CD4-positive, alpha-beta T cell (primary cell): ENCODE results near the gene ZFP57. TPM values are rescaled to one million over a fixed set of nuclear protein-coding genes. Genes with fewer than 3 reads are reported as not detected.

Experiments
- ATAC-seq: fragments of 200-7000 bp; cut with Tn5 transposase; one replicate; pipeline ENCODE4 v1.10.0; 2022; ENCODE audit warnings: mild to moderate bottlenecking; ENCODE audit not compliant: poor library complexity
- CTCF ChIA-PET: fragments of 350-600 bp; sonication (Branson Sonifier 250); formaldehyde crosslinking; loops from one replicate; lab custom pipeline; 2021; ENCODE audit warnings: antibody characterized with exemption, inconsistent platforms; lab: Charles Lee
- POLR2A ChIA-PET: fragments of 350-600 bp; sonication (Branson Sonifier 250); formaldehyde crosslinking; loops from one replicate; lab custom pipeline; 2021; ENCODE audit warnings: antibody characterized with exemption, inconsistent platforms; lab: Charles Lee
- DNase-seq, 14 experiments: peaks; one replicate each; pipeline ENCODE4 v3.0.0-alpha.2; 2013 to 2020; ENCODE audit warnings: mixed read lengths in 2 of 14
- H3K27ac ChIP-seq, 2 donors: one replicate each; pipeline versions ENCODE4 v1.5.1 to v1.7.0; 2013; ENCODE audit warnings: low read length in 2 of 2, low read depth in 1 of 2, mild to moderate bottlenecking in 1 of 2
- H3K27me3 ChIP-seq, 2 experiments: 1 replicate in 1 of 2; 2 replicates in 1 of 2; pipeline versions ENCODE4 v1.6.1 to v1.7.0; 2013; ENCODE audit warnings: low read length in 2 of 2, control low read depth in 1 of 2, mild to moderate bottlenecking in 1 of 2, moderate library complexity in 1 of 2; ENCODE audit not compliant: insufficient read depth in 2 of 2, control insufficient read depth in 1 of 2
- H3K36me3 ChIP-seq: one replicate; pipeline ENCODE4 v1.6.1; 2013; ENCODE audit warnings: low read length, control low read depth; ENCODE audit not compliant: insufficient read depth
- H3K4me1 ChIP-seq: one replicate; pipeline ENCODE4 v1.6.1; 2013; ENCODE audit warnings: low read length, control low read depth; ENCODE audit not compliant: insufficient read depth
- H3K4me3 ChIP-seq: one replicate; pipeline ENCODE4 v1.5.1; 2013; ENCODE audit warnings: mild to moderate bottlenecking, low read length, moderate library complexity
- H3K9me3 ChIP-seq, 2 experiments: 1 replicate in 1 of 2; 2 replicates in 1 of 2; pipeline versions ENCODE4 v1.6.1 to v1.7.0; 2013; ENCODE audit warnings: low read length in 2 of 2, mild to moderate bottlenecking in 2 of 2, control low read depth in 1 of 2, moderate library complexity in 1 of 2; ENCODE audit not compliant: control insufficient read depth in 1 of 2, insufficient read depth in 1 of 2
- H3K27ac Mint-ChIP-seq: one replicate; pipeline ENCODE4 v1.8.0; 2020; ENCODE audit warnings: mixed read lengths
- H3K27me3 Mint-ChIP-seq: one replicate; pipeline ENCODE4 v1.8.0; 2021; ENCODE audit warnings: mixed read lengths
- H3K36me3 Mint-ChIP-seq: one replicate; pipeline ENCODE4 v1.8.0; 2021; ENCODE audit warnings: low read depth, mixed read lengths
- H3K4me1 Mint-ChIP-seq: one replicate; pipeline ENCODE4 v1.8.0; 2021; ENCODE audit warnings: low read depth, mixed read lengths
- H3K4me3 Mint-ChIP-seq: one replicate; pipeline ENCODE4 v1.8.0; 2020; ENCODE audit warnings: mild to moderate bottlenecking, mixed read lengths
- H3K9me3 Mint-ChIP-seq: one replicate; pipeline ENCODE4 v1.8.0; 2020; ENCODE audit warnings: mixed read lengths
- intact Hi-C, 2 experiments: fragments of 100-400 bp; cut with DNase I in 1 of 2; cut with micrococcal nuclease in 1 of 2; formaldehyde crosslinking; loops; one replicate each; pipeline versions ENCODE4 v1.15.1 to v1.9.0; 2023 to 2025; cut with DNase I, micrococcal nuclease
- total RNA-seq, 174 experiments: library from RNA in 2 of 174; stranded (reverse) in 2 of 174; gene quantifications; one replicate each; pipeline ENCODE4 v1.2.3 and lab custom pipeline; 2021 to 2026
- TF ChIP-seq, protein P1 (sequence below): fragments of 200-600 bp; IDR thresholded peaks from one replicate; pipeline ENCODE4 v1.8.0; 2022; ENCODE audit warnings: antibody characterized with exemption, mild to moderate bottlenecking

ZFP57 gene
- total RNA-seq, 2 experiments from 2014 or later, result not detected

DNA sequence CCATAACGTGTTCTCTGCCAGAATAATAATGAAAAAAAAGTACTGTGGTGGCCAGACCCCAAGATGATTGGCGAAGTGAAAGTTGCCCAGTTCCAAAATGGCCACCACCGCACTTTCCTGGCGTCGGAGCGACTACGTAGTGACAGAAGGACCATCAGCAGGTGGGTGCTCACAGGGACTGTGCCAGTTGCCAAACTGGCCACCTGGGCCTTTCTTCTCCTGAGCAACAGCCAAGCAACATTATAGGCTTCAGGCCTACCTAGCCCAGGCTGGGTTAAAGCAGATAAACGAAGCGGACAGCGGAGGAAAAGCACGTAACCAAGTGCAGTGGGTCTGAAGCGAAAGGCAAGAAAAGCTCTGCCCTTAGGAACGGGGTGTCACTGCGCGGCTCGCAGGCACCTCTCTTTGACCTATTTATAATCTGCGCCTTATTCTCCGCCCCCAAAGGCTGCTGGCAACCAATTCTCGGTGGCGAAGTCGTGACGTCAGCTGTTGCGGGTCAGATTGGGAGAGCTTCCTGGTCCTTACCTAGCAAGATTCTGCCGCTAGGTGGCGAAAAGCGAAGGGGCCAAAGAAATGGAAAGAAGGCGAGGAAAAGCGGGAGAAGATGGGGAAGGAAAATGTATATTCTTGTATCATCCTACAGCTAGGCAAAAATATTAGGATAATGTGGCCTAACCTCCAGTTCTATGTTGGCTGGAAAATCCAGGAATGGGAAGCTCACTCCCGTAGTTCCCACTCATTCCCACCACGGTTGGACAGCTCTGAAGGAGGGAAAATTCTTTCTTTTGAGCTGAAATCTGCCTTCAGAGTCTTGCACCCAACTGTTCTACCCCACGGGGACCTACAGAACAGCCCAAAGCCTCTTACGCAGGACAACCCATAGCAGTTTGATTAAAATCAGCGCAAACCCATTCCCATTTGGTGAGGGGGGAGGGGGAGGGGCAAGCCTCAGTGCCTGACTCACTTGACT, 31.0 kb downstream of the ZFP57 start:
- ChIA-PET POLR2A (interaction anchor here (0.6 to 2.9 kb wide), 20 partner anchors 9 to 1622 kb away, joined by 3 to 60 read pairs (median 4); partner anchors contain the start of genes GABBR1, POLR1H, TRIM26 and TRIM27), CTCF (interaction anchor here (0.7 to 2.8 kb wide), 20 partner anchors 10 to 454 kb away, joined by 3 to 45 read pairs (median 5); partner anchors contain the start of gene GABBR1)
- H3K27me3 ChIP-seq, result peaks cover 0 to 1% of the 10 kb centered on the region in 2 experiments
- Mint-ChIP-seq H3K4me3 (peak overlapping the region; percentile 92), H3K9me3 (no peaks in the 10 kb centered on the region), H3K4me1 (peaks cover 16% of the 10 kb centered on the region), H3K36me3 (no peaks in the 10 kb centered on the region), H3K27me3 (no peaks in the 10 kb centered on the region), H3K27ac (peak overlapping the region; percentile 99)
- peak overlapping the region; percentile 85 to 94 for H3K27ac ChIP-seq
- intact Hi-C loops, result loop anchor here (1.0 to 5.0 kb wide), 4 partner anchors 22 to 102 kb away; partner anchors contain the start of gene HLA-F (in 2 of the 2)
- peak overlapping the region; percentile 69 for H3K4me3 ChIP-seq
- TF ChIP-seq, protein P1, sequence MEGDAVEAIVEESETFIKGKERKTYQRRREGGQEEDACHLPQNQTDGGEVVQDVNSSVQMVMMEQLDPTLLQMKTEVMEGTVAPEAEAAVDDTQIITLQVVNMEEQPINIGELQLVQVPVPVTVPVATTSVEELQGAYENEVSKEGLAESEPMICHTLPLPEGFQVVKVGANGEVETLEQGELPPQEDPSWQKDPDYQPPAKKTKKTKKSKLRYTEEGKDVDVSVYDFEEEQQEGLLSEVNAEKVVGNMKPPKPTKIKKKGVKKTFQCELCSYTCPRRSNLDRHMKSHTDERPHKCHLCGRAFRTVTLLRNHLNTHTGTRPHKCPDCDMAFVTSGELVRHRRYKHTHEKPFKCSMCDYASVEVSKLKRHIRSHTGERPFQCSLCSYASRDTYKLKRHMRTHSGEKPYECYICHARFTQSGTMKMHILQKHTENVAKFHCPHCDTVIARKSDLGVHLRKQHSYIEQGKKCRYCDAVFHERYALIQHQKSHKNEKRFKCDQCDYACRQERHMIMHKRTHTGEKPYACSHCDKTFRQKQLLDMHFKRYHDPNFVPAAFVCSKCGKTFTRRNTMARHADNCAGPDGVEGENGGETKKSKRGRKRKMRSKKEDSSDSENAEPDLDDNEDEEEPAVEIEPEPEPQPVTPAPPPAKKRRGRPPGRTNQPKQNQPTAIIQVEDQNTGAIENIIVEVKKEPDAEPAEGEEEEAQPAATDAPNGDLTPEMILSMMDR, result peak; percentile 98
- ATAC-seq (peak; percentile 93), DNase-seq (peak; percentile 94 to 99 (median 98))
- no peaks in the 10 kb centered on the region for H3K9me3 ChIP-seq
- H3K4me1 ChIP-seq, result peaks cover 16% of the 10 kb centered on the region
- H3K36me3 ChIP-seq, result no peaks in the 10 kb centered on the region

DNA sequence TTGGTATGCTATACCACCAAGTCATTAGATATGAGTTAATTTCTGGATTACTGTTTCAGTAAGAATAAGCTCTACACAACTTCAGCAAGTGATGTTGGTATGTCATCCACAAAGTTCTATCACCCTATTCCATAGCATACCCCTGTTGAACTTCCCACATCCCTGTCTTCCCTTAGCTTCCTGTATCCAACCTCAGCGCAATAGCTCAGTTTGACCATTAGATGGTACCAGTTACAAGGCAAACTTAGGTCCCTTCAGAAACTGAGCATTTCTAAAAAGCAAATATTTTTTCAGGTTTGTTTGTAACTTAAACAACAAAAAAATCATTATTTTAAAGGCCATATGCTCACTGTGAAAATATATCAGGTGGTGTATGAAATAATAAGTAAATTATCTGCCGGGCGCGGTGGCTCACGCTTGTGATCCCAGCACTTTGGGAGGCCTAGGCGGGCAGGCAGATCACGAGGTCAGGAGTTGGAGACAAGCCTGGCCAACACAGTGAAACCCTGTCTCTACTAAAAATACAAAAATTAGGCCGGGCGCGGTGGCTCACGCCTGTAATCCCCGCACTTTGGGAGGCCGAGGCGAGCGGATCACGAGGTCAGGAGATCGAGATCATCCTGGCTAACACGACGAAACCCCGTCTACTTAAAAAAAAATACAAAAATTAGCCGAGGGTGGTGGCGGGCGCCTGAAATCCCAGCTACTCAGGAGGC, 32.9 kb downstream of the ZFP57 start:
- Histone ChIP-seq H3K4me3 (no peak overlapping the region), H3K36me3 (no peaks in the 10 kb centered on the region), H3K4me1 (peaks cover 15% of the 10 kb centered on the region), H3K27ac (no peak overlapping the region), H3K9me3 (no peaks in the 10 kb centered on the region), H3K27me3 (no peaks in the 10 kb centered on the region)
- Mint-ChIP-seq H3K36me3 (no peaks in the 10 kb centered on the region), H3K4me1 (peaks cover 18% of the 10 kb centered on the region), H3K4me3 (no peak overlapping the region), H3K27ac (no peak overlapping the region), H3K27me3 (no peaks in the 10 kb centered on the region), H3K9me3 (no peaks in the 10 kb centered on the region)
- ChIA-PET POLR2A (interaction anchor here (2.9 kb wide), 1 partner anchor 20 kb away, joined by 14 read pairs; no protein-coding TSS in a partner anchor), CTCF (interaction anchor here (1.0 to 1.4 kb wide), 2 partner anchors 14 to 19 kb away, joined by 3 to 6 read pairs; no protein-coding TSS in a partner anchor)
- ATAC-seq (no peak), DNase-seq (peak in 1 of 14 experiments; percentile 35)
- intact Hi-C loops, result loop anchor here in 1 of 2 experiments (1.0 kb wide), 1 partner anchor 15 kb away; the partner anchor contains the start of gene GABBR1
- TF ChIP-seq, protein P1, result no peak
